K562 (cell line): ENCODE measurements around the gene DNAJB2. TPM values are rescaled to one million over a fixed set of nuclear protein-coding genes. Genes with fewer than 3 reads are reported as not detected.
A peak's percentile ranks its signal among the peaks of the same experiment; 100 is the strongest.

Source experiments
- ATF7 ChIP-seq: fragments of 450-650 bp; IDR thresholded peaks from 2 replicates; pipeline ENCODE4 v1.7.1; 2014; ENCODE audit warnings: mild to moderate bottlenecking, moderate library complexity
- ELF4 ChIP-seq: fragments of 450-650 bp; formaldehyde crosslinking; IDR thresholded peaks from 2 replicates; pipeline ENCODE4 v1.4.0; 2022; ENCODE audit warnings: missing genetic modification characterization
- EP400 ChIP-seq: fragments of 450-650 bp; IDR thresholded peaks from 2 replicates; pipeline ENCODE4 v1.6.1; 2017; ENCODE audit warnings: antibody characterized with exemption, mild to moderate bottlenecking, moderate library complexity
- FOSL1 ChIP-seq: fragments of 200-800 bp; sonication (Bioruptor generic); conservative IDR thresholded peaks from 2 replicates; pipeline ENCODE4 v1.6.1; 2016; ENCODE audit warnings: missing genetic modification characterization, missing compliant biosample characterization
- FOXJ3 ChIP-seq: sonication (generic); formaldehyde crosslinking; IDR thresholded peaks from 2 replicates; pipeline ENCODE4 v1.4.0; 2020; ENCODE audit warnings: mild to moderate bottlenecking, missing genetic modification reagents
- HDAC8 ChIP-seq: fragments of 450-650 bp; IDR thresholded peaks from 2 replicates; pipeline ENCODE4 v1.6.1; 2016; ENCODE audit warnings: mild to moderate bottlenecking, missing genetic modification characterization, moderate library complexity, missing compliant biosample characterization
- HINFP ChIP-seq: fragments of 450-650 bp; conservative IDR thresholded peaks from 2 replicates; pipeline ENCODE4 v1.6.1; 2016; ENCODE audit warnings: missing genetic modification characterization, low read depth, mild to moderate bottlenecking, control low read depth, missing compliant biosample characterization
- HMBOX1 ChIP-seq: sonication (generic); IDR thresholded peaks from 2 replicates; pipeline ENCODE4 v1.6.1; 2016
- KDM5B ChIP-seq: fragments of 200-600 bp; sonication (generic); IDR thresholded peaks from 2 replicates; pipeline ENCODE4 v1.6.1; 2012; ENCODE audit warnings: low read depth, mild to moderate bottlenecking, moderate library complexity, low read length, control low read depth, inconsistent platforms; ENCODE audit not compliant: insufficient replicate concordance
- MBD2 ChIP-seq: sonication (generic); IDR thresholded peaks from 2 replicates; pipeline ENCODE4 v1.6.1; 2016; ENCODE audit warnings: low read depth, borderline replicate concordance
- MCM7 ChIP-seq, 2 experiments: fragments of 450-650 bp; IDR thresholded peaks; 2 replicates each; pipeline ENCODE4 v1.6.1; 2016 to 2018
- NONO ChIP-seq, 2 experiments: fragments of 200-400 bp in 1 of 2; fragments of 450-650 bp in 1 of 2; formaldehyde crosslinking in 1 of 2; IDR thresholded peaks; 2 replicates each; pipeline ENCODE4 v1.6.1; 2017; ENCODE audit warnings: low read depth in 2 of 2, mild to moderate bottlenecking in 2 of 2, moderate library complexity in 2 of 2, low read length in 1 of 2
- PHF8 ChIP-seq: fragments of 200-600 bp; sonication (generic); IDR thresholded peaks from 2 replicates; pipeline ENCODE4 v1.6.1; 2012; ENCODE audit warnings: mixed run types, mild to moderate bottlenecking, inconsistent platforms, low read length, moderate library complexity, borderline replicate concordance
- PKNOX1 ChIP-seq: fragments of 450-650 bp; IDR thresholded peaks from 2 replicates; pipeline ENCODE4 v1.6.1; 2016
- POLR2A ChIP-seq: fragments of 450-650 bp; conservative IDR thresholded peaks from 2 replicates; pipeline ENCODE4 v1.6.1; 2016
- RBM34 ChIP-seq: fragments of 200-400 bp; formaldehyde crosslinking; IDR thresholded peaks from 2 replicates; pipeline ENCODE4 v1.6.1; 2018; ENCODE audit warnings: low read length, borderline replicate concordance; ENCODE audit not compliant: insufficient read depth
- VEZF1 ChIP-seq: fragments of 200-800 bp; sonication (Bioruptor generic); IDR thresholded peaks from 2 replicates; pipeline ENCODE4 v1.6.1; 2017; ENCODE audit warnings: missing genetic modification characterization, missing compliant biosample characterization
- ZNF589 ChIP-seq: fragments of 200-800 bp; sonication (Bioruptor generic); IDR thresholded peaks from 2 replicates; pipeline ENCODE4 v1.6.1; 2016; ENCODE audit warnings: low read depth, missing genetic modification characterization, missing compliant biosample characterization
- polyA plus RNA-seq, 8 experiments: library from polyadenylated mRNA; depleted of rRNA in 4 of 8; stranded (reverse) in 5 of 8; unstranded in 3 of 8; fragments of >200 nt; fragmentation: Nextera tagmentation in 2 of 8; fragmentation: Illumina TruSeq in 1 of 8; extraction: Ambion mirVana in 2 of 8; extraction: Trizol in 1 of 8; gene quantifications; 2 replicates each; pipeline versions ENCODE4 v1.2.1 to v1.2.3, GENCODE V29; 2011 to 2014; ENCODE audit warnings: inconsistent platforms in 1 of 8, missing spikeins in 1 of 8
- total RNA-seq, 7 experiments: library from RNA; depleted of rRNA in 6 of 7; stranded (reverse); fragments of >200 nt in 6 of 7; fragmentation: Illumina TruSeq in 2 of 7; extraction: Trizol in 2 of 7; gene quantifications; 2 replicates each; pipeline versions ENCODE4 v1.2.1 to v1.2.3, GENCODE V29; 2011 to 2021; ENCODE audit warnings: low replicate concordance in 1 of 7

Gene DNAJB2
- total and polyA plus RNA-seq, 9 of the 15 experiments (the other 6 are each of a cell fraction or from before 2014, with no cell fraction given) = 0.08 to 3.0 (median 2.2) TPM; not detected in 1

GRCh38 chr2:219253753-219254589 lies 25.2 kb upstream of the DNAJB2 start, which contains the start of gene TUBA4A (continued):
- peak; percentile 97 for TF ChIP-seq VEZF1 (CRISPR knock-in tag)
- no peak for TF ChIP-seq ELF4 (CRISPR knock-in tag)
- TF ChIP-seq EP400 = 0 out of 2 replicates have a peak, but pooled peaks have one; percentile 1
- peak; percentile 94 for TF ChIP-seq KDM5B
- TF ChIP-seq NONO (IDR thresholded peaks at IDR 0.05; ENCODE audit: low read depth in 2 of 2, low read length in 1 of 2) = 0 out of 4 replicates have a peak, but pooled peaks of 1 of the 2 experiments have one; percentile 31
- no peak for TF ChIP-seq HDAC8 (tag)
- no peak for TF ChIP-seq HINFP
- TF ChIP-seq HMBOX1 = no peak
- TF ChIP-seq ATF7 = peak; percentile 18; the same call in 1 of the 2 replicates
- no peak for TF ChIP-seq RBM34
- TF ChIP-seq PKNOX1 = peak; percentile 52
- peak; percentile 73; the same call in 1 of the 2 replicates for TF ChIP-seq PHF8
- no peak for TF ChIP-seq ZNF589
- TF ChIP-seq FOXJ3 (CRISPR knock-in tag) = no peak
- TF ChIP-seq MCM7 (IDR thresholded peaks at IDR 0.05) = no peak
- peak; percentile 29; the same call in 1 of the 2 replicates for TF ChIP-seq MBD2
- TF ChIP-seq POLR2A = peak; percentile 91
- TF ChIP-seq FOSL1 = 0 out of 2 replicates have a peak, but pooled peaks have one; percentile 5
